IMR-90 (cell line): ENCODE results near the gene TROAP. TPM values are rescaled to one million over a fixed set of nuclear protein-coding genes. Genes with fewer than 3 reads are reported as not detected.

Experiments
- ATAC-seq: fragments of 200-7000 bp; cut with Tn5 transposase; 2 replicates; pipeline ENCODE4 v1.9.1; 2020; ENCODE audit warnings: low read depth, mild to moderate bottlenecking, moderate library complexity
- BruUV-seq: library from RNA; stranded (reverse); fragments of 400-500 nt; replicated peaks from 2 replicates; lab custom pipeline; 2021; lab: Mats Ljungman, UMichigan
- CTCF ChIA-PET: fragments of 300-600 bp; formaldehyde crosslinking; extraction: SDS; loops from one replicate; lab custom pipeline; 2021; ENCODE audit warnings: antibody characterized with exemption; lab: Yijun Ruan, JAX
- POLR2A ChIA-PET: fragments of 300-600 bp; sonication (Branson Sonifier 250); formaldehyde crosslinking; loops from one replicate; lab custom pipeline; 2022; ENCODE audit warnings: antibody characterized with exemption; ENCODE audit not compliant: unreplicated experiment; lab: Charles Lee
- DNase-seq: peaks from one replicate; pipeline ENCODE4 v3.0.0; 2013
- H2AFZ ChIP-seq: replicated peaks from 2 replicates; pipeline ENCODE3; 2013; ENCODE audit warnings: low read length, mild to moderate bottlenecking; ENCODE audit not compliant: poor library complexity
- H2AK5ac ChIP-seq: 2 replicates; pipeline ENCODE4 v1.6.1; 2013; ENCODE audit warnings: low read depth, low read length, inconsistent platforms
- H2AK9ac ChIP-seq: replicated peaks from 2 replicates; pipeline ENCODE3; 2013; ENCODE audit warnings: mild to moderate bottlenecking, low read depth, low read length, moderate library complexity; ENCODE audit not compliant: poor library complexity
- H2BK120ac ChIP-seq: 2 replicates; pipeline ENCODE4 v1.6.1; 2013; ENCODE audit warnings: low read depth, low read length, inconsistent platforms
- H2BK15ac ChIP-seq: 3 replicates; pipeline ENCODE4 v1.6.1; 2013; ENCODE audit warnings: low read depth, low read length, inconsistent platforms
- H2BK20ac ChIP-seq: 2 replicates; pipeline ENCODE4 v1.6.1; 2013; ENCODE audit warnings: low read depth, mild to moderate bottlenecking, inconsistent platforms, low read length, moderate library complexity
- H2BK5ac ChIP-seq: 2 replicates; pipeline ENCODE4 v1.6.1; 2013; ENCODE audit warnings: mild to moderate bottlenecking, low read depth, low read length, inconsistent platforms; ENCODE audit not compliant: poor library complexity, severe bottlenecking
- H3K14ac ChIP-seq: replicated peaks from 2 replicates; pipeline ENCODE4 v1.6.1; 2013; ENCODE audit warnings: low read depth, low read length, inconsistent platforms
- H3K18ac ChIP-seq: 2 replicates; pipeline ENCODE4 v1.6.1; 2013; ENCODE audit warnings: low read depth, low read length, control low read depth
- H3K23ac ChIP-seq: 2 replicates; pipeline ENCODE4 v1.6.1; 2013; ENCODE audit warnings: low read depth, low read length, inconsistent platforms
- H3K27ac ChIP-seq: 2 replicates; pipeline ENCODE4 v1.5.1; 2013; ENCODE audit warnings: mild to moderate bottlenecking, control low read depth, low read length; ENCODE audit not compliant: insufficient read depth
- H3K27me3 ChIP-seq: 2 replicates; pipeline ENCODE4 v1.6.1; 2013; ENCODE audit warnings: low read length; ENCODE audit not compliant: control insufficient read depth, insufficient read depth
- H3K36me3 ChIP-seq: 2 replicates; pipeline ENCODE4 v1.6.1; 2013; ENCODE audit warnings: low read length, mixed read lengths; ENCODE audit not compliant: control insufficient read depth, insufficient read depth
- H3K4ac ChIP-seq: 2 replicates; pipeline ENCODE4 v1.6.1; 2013; ENCODE audit warnings: low read depth, low read length, inconsistent platforms
- H3K4me1 ChIP-seq: 2 replicates; pipeline ENCODE4 v1.6.1; 2013; ENCODE audit warnings: low read length, mixed read lengths; ENCODE audit not compliant: control insufficient read depth, insufficient read depth
- H3K4me2 ChIP-seq: 2 replicates; pipeline ENCODE4 v1.6.1; 2013; ENCODE audit warnings: low read depth, mild to moderate bottlenecking, control low read depth, low read length, moderate library complexity
- H3K4me3 ChIP-seq: 2 replicates; pipeline ENCODE4 v1.5.1; 2013; ENCODE audit warnings: low read depth, mild to moderate bottlenecking, control low read depth, low read length, moderate library complexity; ENCODE audit not compliant: insufficient read depth
- H3K56ac ChIP-seq: 2 replicates; pipeline ENCODE4 v1.6.1; 2013; ENCODE audit warnings: low read length, inconsistent platforms; ENCODE audit not compliant: insufficient read depth; ENCODE audit errors: extremely low read depth
- H3K79me1 ChIP-seq, 2 experiments: 2 replicates each; pipeline ENCODE4 v1.6.1; 2013; ENCODE audit warnings: low read length in 2 of 2, inconsistent platforms in 1 of 2, low read depth in 1 of 2
- H3K9ac ChIP-seq: 2 replicates; pipeline ENCODE4 v1.6.1; 2013; ENCODE audit warnings: low read depth, low read length, control low read depth
- H3K9me1 ChIP-seq: 2 replicates; pipeline ENCODE4 v1.6.1; 2013; ENCODE audit warnings: low read length, inconsistent platforms; ENCODE audit not compliant: insufficient read depth
- H3K9me3 ChIP-seq: 2 replicates; pipeline ENCODE4 v1.6.1; 2013; ENCODE audit warnings: low read length; ENCODE audit not compliant: control insufficient read depth, insufficient read depth
- H4K20me1 ChIP-seq: 2 replicates; pipeline ENCODE4 v1.6.1; 2013; ENCODE audit warnings: low read length, inconsistent platforms; ENCODE audit not compliant: insufficient read depth
- H4K5ac ChIP-seq: 2 replicates; pipeline ENCODE4 v1.6.1; 2013; ENCODE audit warnings: mild to moderate bottlenecking, low read depth, low read length, control low read depth
- H4K8ac ChIP-seq, 2 experiments: 2 replicates each; pipeline ENCODE4 v1.6.1; 2013; ENCODE audit warnings: low read depth in 2 of 2, low read length in 2 of 2, control low read depth in 1 of 2, inconsistent platforms in 1 of 2
- H4K91ac ChIP-seq: 2 replicates; pipeline ENCODE4 v1.6.1; 2013; ENCODE audit warnings: low read depth, low read length, inconsistent platforms; ENCODE audit not compliant: insufficient read depth
- BHLHE40 ChIP-seq: fragments of 150-350 bp; IDR thresholded peaks from 2 replicates; pipeline ENCODE4 v1.6.1; 2016; ENCODE audit warnings: mild to moderate bottlenecking, low read depth, low read length
- CHD1 ChIP-seq: IDR thresholded peaks from 2 replicates; pipeline ENCODE4 v1.6.1; 2012; ENCODE audit warnings: low read depth, low read length, improper control_type of control experiment
- CTCF ChIP-seq: conservative IDR thresholded peaks from 2 replicates; pipeline ENCODE4 v1.5.1; 2012; ENCODE audit warnings: mild to moderate bottlenecking, low read depth, low read length, improper control_type of control experiment
- ELK1 ChIP-seq: fragments of 150-350 bp; IDR thresholded peaks from 2 replicates; pipeline ENCODE4 v1.6.1; 2016; ENCODE audit warnings: low read depth, mild to moderate bottlenecking, low read length, moderate library complexity, borderline replicate concordance
- FOS ChIP-seq: fragments of 150-350 bp; IDR thresholded peaks from 2 replicates; pipeline ENCODE4 v1.6.1; 2016; ENCODE audit warnings: low read depth, low read length
- MAFK ChIP-seq: IDR thresholded peaks from 2 replicates; pipeline ENCODE4 v1.6.1; 2012; ENCODE audit warnings: low read depth, low read length, improper control_type of control experiment
- MAZ ChIP-seq: IDR thresholded peaks from 2 replicates; pipeline ENCODE4 v1.6.1; 2012; ENCODE audit warnings: low read depth, mild to moderate bottlenecking, low read length, improper control_type of control experiment, moderate library complexity, borderline replicate concordance
- POLR2A ChIP-seq: IDR thresholded peaks from 2 replicates; pipeline ENCODE4 v1.6.1; 2012; ENCODE audit warnings: mild to moderate bottlenecking, low read depth, low read length
- RAD21 ChIP-seq: IDR thresholded peaks from 2 replicates; pipeline ENCODE4 v1.6.1; 2012; ENCODE audit warnings: low read length, improper control_type of control experiment
- RCOR1 ChIP-seq: IDR thresholded peaks from 2 replicates; pipeline ENCODE4 v1.6.1; 2012; ENCODE audit warnings: mild to moderate bottlenecking, low read length, improper control_type of control experiment; ENCODE audit not compliant: insufficient replicate concordance
- RFX5 ChIP-seq: IDR thresholded peaks from 2 replicates; pipeline ENCODE4 v1.8.0; 2012; ENCODE audit warnings: low read depth, mild to moderate bottlenecking, low read length, moderate library complexity
- SMC3 ChIP-seq: fragments of 150-350 bp; IDR thresholded peaks from 2 replicates; pipeline ENCODE4 v1.6.1; 2016; ENCODE audit warnings: low read depth, mild to moderate bottlenecking, antibody characterized with exemption, low read length, moderate library complexity
- WGBS, 2 experiments: methylation state at CpG; one replicate each; pipeline versions ENCODE4 v1.1.5 to v1.1.7; 2013; ENCODE audit warnings: missing lambda C conversion rate in 2 of 2; ENCODE audit not compliant: insufficient read length in 1 of 2; ENCODE audit errors: extremely low coverage in 2 of 2; 5-methylcytosine and 5-hydroxymethylcytosine counted together
- dilution Hi-C: fragments of 300-500 bp; cut with HindIII; formaldehyde crosslinking; loops from one replicate; pipeline ENCODE4 v1.14.3; 2018; ENCODE audit warnings: low sequenced_read_pairs; ENCODE audit not compliant: unreplicated experiment
- in situ Hi-C: fragments of 300-500 bp; cut with MboI; formaldehyde crosslinking; loops from 3 replicates; pipeline ENCODE4 v1.14.3; 2019; ENCODE audit warnings: low sequenced_read_pairs, inconsistent platforms, mixed read lengths
- intact Hi-C: fragments of 100-400 bp; cut with micrococcal nuclease; formaldehyde crosslinking; loops from 2 replicates; pipeline ENCODE4 v1.10.0; 2022
- polyA plus RNA-seq, 3 experiments: library from polyadenylated mRNA; depleted of rRNA; stranded (reverse); fragments of >200 nt; gene quantifications; 2 replicates each; pipeline ENCODE4 v1.2.3, GENCODE V29; 2012; ENCODE audit warnings: low replicate concordance in 1 of 3
- total RNA-seq: library from RNA; depleted of rRNA; stranded (reverse); fragments of >200 nt; gene quantifications from 2 replicates; pipeline ENCODE4 v1.2.3, GENCODE V29; 2012

The TROAP gene
- total and polyA plus RNA-seq, 2 of the 4 experiments (the other 2 are of a cell fraction) = 21.5 to 29.3 TPM

GRCh38 chr12:49330631-49331379 lies 7.8 kb downstream of the TROAP start:
- dilution Hi-C loops = no loop called here
- H3K18ac ChIP-seq = no peak overlapping the region
- H4K5ac ChIP-seq = no peak overlapping the region
- ATAC-seq (no peak; the same call in 1 of the 2 replicates), DNase-seq (no peak)
- in situ Hi-C loops = no loop called here
- H2AFZ ChIP-seq = peak overlapping the region; percentile 82
- H3K36me3 ChIP-seq = peaks cover 6% of the 10 kb centered on the region
- no peak overlapping the region for H4K8ac ChIP-seq
- peaks cover 16% of the 10 kb centered on the region for H3K27me3 ChIP-seq
- no peak overlapping the region for H3K14ac ChIP-seq
- no peak overlapping the region for H2BK15ac ChIP-seq
- no peak overlapping the region for H3K56ac ChIP-seq
- intact Hi-C loops = loop anchor here (1.0 to 2.0 kb wide), 2 partner anchors 183 to 250 kb away; no protein-coding TSS in a partner anchor
- no peaks in the 10 kb centered on the region for H3K9me3 ChIP-seq
- 0 out of 2 replicates have a peak overlapping the region, but pooled peaks have one; percentile 21 for H2AK5ac ChIP-seq
- TF ChIP-seq RFX5 (no peak), BHLHE40 (no peak), ELK1 (no peak), CTCF (no peak), FOS (no peak), MAFK (no peak), CHD1 (no peak), MAZ (no peak), SMC3 (no peak), RAD21 (no peak), POLR2A (no peak), RCOR1 (no peak)
- no peak overlapping the region for H2BK20ac ChIP-seq
- no peak overlapping the region for H3K27ac ChIP-seq
- H3K9ac ChIP-seq = no peak overlapping the region
- CTCF ChIA-PET = interaction anchor here (0.6 to 3.6 kb wide), 20 partner anchors 8 to 295 kb away, joined by 3 to 25 read pairs (median 4); partner anchors contain the start of genes DNAJC22 and TROAP
- no peak overlapping the region for H3K4me3 ChIP-seq
- no peak overlapping the region for H3K23ac ChIP-seq
- no TSS peak for BruUV-seq
- POLR2A ChIA-PET = no interaction called here
- no peak overlapping the region for H2BK5ac ChIP-seq
- no peak overlapping the region for H4K91ac ChIP-seq
- no peaks in the 10 kb centered on the region for H4K20me1 ChIP-seq
- H3K9me1 ChIP-seq = no peaks in the 10 kb centered on the region
- WGBS, 2 experiments = 100% methylated on average over 2 of the region's 14 CpGs; no CpG with 5 or more reads in 1 of the 2 experiments
- H3K4me1 ChIP-seq = no peaks in the 10 kb centered on the region
- H2BK120ac ChIP-seq = no peak overlapping the region
- H2AK9ac ChIP-seq = peak overlapping the region; percentile 84
- H3K4me2 ChIP-seq = no peak overlapping the region
- H3K79me1 ChIP-seq = peaks cover 0 to 14% of the 10 kb centered on the region in 2 experiments; a peak in 1 of 4 replicates
- no peak overlapping the region for H3K4ac ChIP-seq
